Measurements from ENCODE around the gene ASB13. TPM values are rescaled to one million over a fixed set of nuclear protein-coding genes. Genes with fewer than 3 reads are reported as not detected.

ASB13 gene
- polyA plus RNA-seq, 1 of the 3 experiments (the other 2 are of a cell fraction) = 9.2 TPM

DNA sequence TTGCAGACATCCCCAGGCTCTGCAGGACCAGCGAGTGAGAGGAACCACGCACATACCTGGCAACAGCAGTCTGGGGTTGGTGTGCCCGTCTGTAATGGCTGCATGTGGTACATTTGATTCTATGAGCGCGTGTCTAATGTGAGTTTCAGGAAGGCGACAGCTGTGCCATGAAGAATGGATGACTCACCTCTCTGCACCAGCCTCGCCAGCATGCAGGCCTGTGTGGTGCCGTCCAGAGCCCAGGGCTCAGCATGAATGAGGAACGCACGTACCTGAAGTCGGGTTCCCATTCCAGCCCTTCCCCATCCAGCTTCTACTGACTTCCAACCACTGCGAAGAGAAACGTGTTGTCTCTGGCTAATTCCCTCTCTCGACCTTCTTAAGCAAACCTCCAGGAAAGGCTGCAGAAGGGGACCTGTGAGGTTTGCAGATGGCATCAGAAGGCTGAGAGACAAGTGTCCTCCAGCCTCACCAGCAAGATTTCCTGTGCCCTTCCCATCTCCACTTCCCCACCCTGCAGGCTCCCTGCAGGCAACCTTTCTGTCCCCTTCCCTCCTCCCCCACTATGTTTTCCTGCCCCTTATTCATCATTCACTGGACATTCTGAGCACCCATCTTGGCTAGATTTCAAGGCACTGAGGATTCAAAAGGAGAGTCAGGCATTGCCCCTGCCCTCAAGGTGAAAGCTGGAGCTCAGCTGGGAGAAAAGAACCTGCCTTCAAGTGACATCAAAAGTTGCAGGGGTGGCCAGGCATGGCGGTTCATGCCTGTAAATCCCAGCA lies 54.3 kb downstream of the ASB13 start:
- DNase-seq = no peak
- H3K9me2 ChIP-seq = no peaks in the 10 kb centered on the region
- no peak overlapping the region for H2AFZ ChIP-seq (ENCODE audit: low read depth)
- no peaks in the 10 kb centered on the region for H3F3A ChIP-seq (replicated peaks; ENCODE audit: insufficient read depth)
- no peak overlapping the region for H3K4me3 ChIP-seq (ENCODE audit: low read depth in 2 of 2, low read length in 1 of 2)
- ChIA-PET CTCF (interaction anchor here (0.6 to 3.1 kb wide), 4 partner anchors 11 to 1008 kb away, joined by 3 to 22 read pairs (median 4); no protein-coding TSS in a partner anchor), POLR2A (no interaction called here)
- H3K4me1 ChIP-seq (ENCODE audit: control insufficient read depth in 1 of 2, insufficient read depth in 2 of 2, low read depth in 1 of 2, low read length in 1 of 2) = peaks cover 0 to 5% of the 10 kb centered on the region in 2 experiments; a peak in 1 of 4 replicates
- H3K79me2 ChIP-seq (ENCODE audit: insufficient read depth) = no peaks in the 10 kb centered on the region
- H3K27me3 ChIP-seq (ENCODE audit: insufficient read depth) = no peaks in the 10 kb centered on the region
- no peak overlapping the region for H3K27ac ChIP-seq (ENCODE audit: low read depth in 2 of 2, low read length in 1 of 2)
- no peak overlapping the region for H3K4me2 ChIP-seq
- no peaks in the 10 kb centered on the region for H4K20me1 ChIP-seq (ENCODE audit: insufficient read depth)
- 80% methylated on average over 13 of the region's 15 CpGs for WGBS (ENCODE audit: low lambda C conversion rate)
- H3K36me3 ChIP-seq (replicated peaks in 1 of 2; ENCODE audit: control insufficient read depth in 1 of 2, insufficient read depth in 2 of 2, low read length in 1 of 2) = no peaks in the 10 kb centered on the region
- no peak overlapping the region for H3K9ac ChIP-seq
- TF ChIP-seq FOSL2 (IDR thresholded peaks at IDR 0.05; ENCODE audit: borderline replicate concordance, low read depth) = peak; percentile 58; the same call in 1 of the 2 replicates
- no peak for TF ChIP-seq FOXJ3 (CRISPR knock-in tag; IDR thresholded peaks at IDR 0.05)
- TF ChIP-seq, protein P1, sequence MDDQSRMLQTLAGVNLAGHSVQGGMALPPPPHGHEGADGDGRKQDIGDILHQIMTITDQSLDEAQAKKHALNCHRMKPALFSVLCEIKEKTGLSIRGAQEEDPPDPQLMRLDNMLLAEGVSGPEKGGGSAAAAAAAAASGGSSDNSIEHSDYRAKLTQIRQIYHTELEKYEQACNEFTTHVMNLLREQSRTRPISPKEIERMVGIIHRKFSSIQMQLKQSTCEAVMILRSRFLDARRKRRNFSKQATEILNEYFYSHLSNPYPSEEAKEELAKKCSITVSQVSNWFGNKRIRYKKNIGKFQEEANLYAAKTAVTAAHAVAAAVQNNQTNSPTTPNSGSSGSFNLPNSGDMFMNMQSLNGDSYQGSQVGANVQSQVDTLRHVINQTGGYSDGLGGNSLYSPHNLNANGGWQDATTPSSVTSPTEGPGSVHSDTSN (IDR thresholded peaks at IDR 0.05) = 0 out of 2 replicates have a peak, but pooled peaks have one; percentile 23
- H3K9me3 ChIP-seq = no peaks in the 10 kb centered on the region

DNA sequence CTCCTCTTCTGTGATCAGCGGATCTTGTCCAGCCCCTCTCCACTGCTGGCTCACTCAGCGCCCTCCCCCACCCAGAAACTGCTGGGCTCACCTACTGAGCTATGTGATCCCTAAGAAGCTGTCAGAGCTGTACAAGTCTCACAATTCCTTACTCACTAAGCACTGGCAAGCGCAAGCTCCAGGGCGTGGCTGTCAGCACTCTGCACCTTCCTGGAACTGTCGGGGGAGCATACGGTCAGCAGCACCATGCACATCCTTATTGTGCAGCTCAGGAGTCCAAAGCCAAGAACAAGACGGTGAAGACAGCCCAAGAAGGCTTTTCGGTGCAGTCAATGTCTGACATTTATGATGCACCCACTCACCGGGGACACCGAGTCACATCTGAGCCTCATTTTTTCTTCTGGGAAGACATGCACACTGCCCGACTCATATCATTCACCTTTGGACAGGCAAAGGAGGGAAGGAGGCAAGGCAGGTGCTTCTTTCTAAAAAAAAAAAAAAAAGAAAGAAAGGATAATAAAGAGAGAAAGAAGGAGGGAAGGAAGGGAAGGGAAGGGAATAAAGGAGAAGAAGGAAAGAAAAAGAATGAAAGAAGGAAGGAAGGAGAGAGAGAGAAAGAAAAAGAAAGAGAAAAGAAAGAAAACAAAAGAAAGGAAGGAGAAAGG lies 56.3 kb downstream of the ASB13 start:
- no peaks in the 10 kb centered on the region for H3K27me3 ChIP-seq (ENCODE audit: insufficient read depth)
- no peak for DNase-seq
- H3K79me2 ChIP-seq (ENCODE audit: insufficient read depth) = no peaks in the 10 kb centered on the region
- H3K4me2 ChIP-seq = no peak overlapping the region
- H4K20me1 ChIP-seq (ENCODE audit: insufficient read depth) = no peaks in the 10 kb centered on the region
- no peaks in the 10 kb centered on the region for H3K9me3 ChIP-seq
- no peaks in the 10 kb centered on the region for H3K9me2 ChIP-seq
- no peak overlapping the region for H2AFZ ChIP-seq (ENCODE audit: low read depth)
- WGBS (ENCODE audit: low lambda C conversion rate) = 65% methylated on average over 11 of the region's 11 CpGs
- TF ChIP-seq NRF1 (IDR thresholded peaks at IDR 0.05; ENCODE audit: low read depth, low read length) = no peak
- no peak for TF ChIP-seq YY1 (IDR thresholded peaks at IDR 0.05; ENCODE audit: low read depth)
- TF ChIP-seq, protein P2, sequence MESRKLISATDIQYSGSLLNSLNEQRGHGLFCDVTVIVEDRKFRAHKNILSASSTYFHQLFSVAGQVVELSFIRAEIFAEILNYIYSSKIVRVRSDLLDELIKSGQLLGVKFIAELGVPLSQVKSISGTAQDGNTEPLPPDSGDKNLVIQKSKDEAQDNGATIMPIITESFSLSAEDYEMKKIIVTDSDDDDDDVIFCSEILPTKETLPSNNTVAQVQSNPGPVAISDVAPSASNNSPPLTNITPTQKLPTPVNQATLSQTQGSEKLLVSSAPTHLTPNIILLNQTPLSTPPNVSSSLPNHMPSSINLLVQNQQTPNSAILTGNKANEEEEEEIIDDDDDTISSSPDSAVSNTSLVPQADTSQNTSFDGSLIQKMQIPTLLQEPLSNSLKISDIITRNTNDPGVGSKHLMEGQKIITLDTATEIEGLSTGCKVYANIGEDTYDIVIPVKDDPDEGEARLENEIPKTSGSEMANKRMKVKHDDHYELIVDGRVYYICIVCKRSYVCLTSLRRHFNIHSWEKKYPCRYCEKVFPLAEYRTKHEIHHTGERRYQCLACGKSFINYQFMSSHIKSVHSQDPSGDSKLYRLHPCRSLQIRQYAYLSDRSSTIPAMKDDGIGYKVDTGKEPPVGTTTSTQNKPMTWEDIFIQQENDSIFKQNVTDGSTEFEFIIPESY (IDR thresholded peaks at IDR 0.05; ENCODE audit: borderline replicate concordance, low read depth) = no peak
- TF ChIP-seq POLR2AphosphoS5 (IDR thresholded peaks at IDR 0.05; ENCODE audit: low read depth, low read length) = no peak
- TF ChIP-seq RCOR1 (IDR thresholded peaks at IDR 0.05; ENCODE audit: low read length) = no peak
- TF ChIP-seq TEAD4 (IDR thresholded peaks at IDR 0.05; ENCODE audit: borderline replicate concordance, insufficient read depth) = no peak
- TF ChIP-seq, protein P3, sequence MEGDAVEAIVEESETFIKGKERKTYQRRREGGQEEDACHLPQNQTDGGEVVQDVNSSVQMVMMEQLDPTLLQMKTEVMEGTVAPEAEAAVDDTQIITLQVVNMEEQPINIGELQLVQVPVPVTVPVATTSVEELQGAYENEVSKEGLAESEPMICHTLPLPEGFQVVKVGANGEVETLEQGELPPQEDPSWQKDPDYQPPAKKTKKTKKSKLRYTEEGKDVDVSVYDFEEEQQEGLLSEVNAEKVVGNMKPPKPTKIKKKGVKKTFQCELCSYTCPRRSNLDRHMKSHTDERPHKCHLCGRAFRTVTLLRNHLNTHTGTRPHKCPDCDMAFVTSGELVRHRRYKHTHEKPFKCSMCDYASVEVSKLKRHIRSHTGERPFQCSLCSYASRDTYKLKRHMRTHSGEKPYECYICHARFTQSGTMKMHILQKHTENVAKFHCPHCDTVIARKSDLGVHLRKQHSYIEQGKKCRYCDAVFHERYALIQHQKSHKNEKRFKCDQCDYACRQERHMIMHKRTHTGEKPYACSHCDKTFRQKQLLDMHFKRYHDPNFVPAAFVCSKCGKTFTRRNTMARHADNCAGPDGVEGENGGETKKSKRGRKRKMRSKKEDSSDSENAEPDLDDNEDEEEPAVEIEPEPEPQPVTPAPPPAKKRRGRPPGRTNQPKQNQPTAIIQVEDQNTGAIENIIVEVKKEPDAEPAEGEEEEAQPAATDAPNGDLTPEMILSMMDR (IDR thresholded peaks at IDR 0.05) = no peak
- H3K36me3 ChIP-seq (replicated peaks in 1 of 2; ENCODE audit: control insufficient read depth in 1 of 2, insufficient read depth in 2 of 2, low read length in 1 of 2) = no peaks in the 10 kb centered on the region
- H3K27ac ChIP-seq (ENCODE audit: low read depth in 2 of 2, low read length in 1 of 2) = no peak overlapping the region
- peaks cover 0 to 5% of the 10 kb centered on the region in 2 experiments; a peak in 1 of 4 replicates for H3K4me1 ChIP-seq (ENCODE audit: control insufficient read depth in 1 of 2, insufficient read depth in 2 of 2, low read depth in 1 of 2, low read length in 1 of 2)
- H3K9ac ChIP-seq = no peak overlapping the region
- no peak overlapping the region for H3K4me3 ChIP-seq (ENCODE audit: low read depth in 2 of 2, low read length in 1 of 2)
- POLR2A ChIA-PET = no interaction called here
- CTCF ChIA-PET = interaction anchor here (1.6 to 1.8 kb wide), 2 partner anchors 13 to 20 kb away, joined by 4 to 7 read pairs; no protein-coding TSS in a partner anchor
- no peaks in the 10 kb centered on the region for H3F3A ChIP-seq (replicated peaks; ENCODE audit: insufficient read depth)
